ACHN (cell line): ENCODE measurements around the gene CTNND2.
"Not testable (repeated sequence)": the region's sequence is repeated elsewhere in the genome, so short reads cannot be mapped to it uniquely, and the experiment has no call there.

Experiments
- DNase-seq: peaks from one replicate; pipeline ENCODE4 v3.0.0-alpha.2; 2015
- in situ Hi-C: cut with HindIII; loops from 2 replicates; pipeline ENCODE4 v1.10.0; 2017; ENCODE audit warnings: low sequenced_read_pairs, low pct_ligation_motif_present, low pct_unique_long_range_greater_than_20kb

Gene CTNND2

GRCh38 chr5:11323761-11324160 lies 580.5 kb downstream of the CTNND2 start:
- in situ Hi-C loops: no loop called here
- DNase-seq: no peak

- DNase-seq: no peak
- in situ Hi-C loops: no loop called here
These were observed 582.1 kb downstream of the CTNND2 start for GRCh38 chr5:11322133-11322532.

- in situ Hi-C loops: no loop called here
- no peak for DNase-seq
These were observed 584.2 kb downstream of the CTNND2 start for GRCh38 chr5:11319836-11320580.

- in situ Hi-C loops, DNase-seq: not testable (repeated sequence)
These were observed 590.6 kb downstream of the CTNND2 start for GRCh38 chr5:11313694-11314093.

GRCh38 chr5:11311731-11312130 lies 592.5 kb downstream of the CTNND2 start:
- DNase-seq: no peak
- in situ Hi-C loops: no loop called here

- no peak for DNase-seq
- in situ Hi-C loops: no loop called here
These were observed 593.0 kb downstream of the CTNND2 start for GRCh38 chr5:11311272-11311671.

GRCh38 chr5:11310158-11310557 lies 594.1 kb downstream of the CTNND2 start:
- in situ Hi-C loops: no loop called here
- no peak for DNase-seq

GRCh38 chr5:11306365-11306764 lies 597.9 kb downstream of the CTNND2 start:
- no peak for DNase-seq
- in situ Hi-C loops: no loop called here

- no peak for DNase-seq
- in situ Hi-C loops: no loop called here
These were observed 599.0 kb downstream of the CTNND2 start for GRCh38 chr5:11305245-11305644.

GRCh38 chr5:11304641-11305040 lies 599.6 kb downstream of the CTNND2 start:
- DNase-seq: no peak
- in situ Hi-C loops: no loop called here

GRCh38 chr5:11302663-11303062 lies 601.6 kb downstream of the CTNND2 start:
- no peak for DNase-seq
- in situ Hi-C loops: no loop called here

- in situ Hi-C loops: no loop called here
These were observed 603.1 kb downstream of the CTNND2 start for GRCh38 chr5:11301171-11301570.

GRCh38 chr5:11300736-11301135 lies 603.5 kb downstream of the CTNND2 start:
- no peak for DNase-seq
- in situ Hi-C loops: no loop called here

More at GRCh38 chr5:11301171-11301570, 603.1 kb downstream of the CTNND2 start:
- DNase-seq: no peak

- DNase-seq: no peak
- in situ Hi-C loops: no loop called here
These were observed 605.4 kb downstream of the CTNND2 start for GRCh38 chr5:11298877-11299276.

GRCh38 chr5:11293523-11293922 lies 610.7 kb downstream of the CTNND2 start:
- in situ Hi-C loops: no loop called here
- DNase-seq: no peak

- in situ Hi-C loops: no loop called here
- no peak for DNase-seq
These were observed 611.4 kb downstream of the CTNND2 start for GRCh38 chr5:11292648-11293356.

- no peak for DNase-seq
- in situ Hi-C loops: no loop called here
These were observed 614.5 kb downstream of the CTNND2 start for GRCh38 chr5:11289733-11290132.

GRCh38 chr5:11289208-11289607 lies 615.0 kb downstream of the CTNND2 start:
- no peak for DNase-seq
- in situ Hi-C loops: no loop called here

GRCh38 chr5:11281842-11282241 lies 622.4 kb downstream of the CTNND2 start:
- no peak for DNase-seq
- in situ Hi-C loops: no loop called here

- in situ Hi-C loops: no loop called here
These were observed 626.9 kb downstream of the CTNND2 start for GRCh38 chr5:11277323-11277722.

More at GRCh38 chr5:11277323-11277722, 626.9 kb downstream of the CTNND2 start:
- DNase-seq: no peak
